Endothelial cell of umbilical vein (primary cell): ENCODE results near the gene STK11IP. TPM values are rescaled to one million over a fixed set of nuclear protein-coding genes. Genes with fewer than 3 reads are reported as not detected.
A peak's percentile ranks its signal among the peaks of the same experiment; 100 is the strongest.

ENCODE experiments used
- BruUV-seq: library from RNA; stranded (reverse); fragments of 400-500 nt; replicated peaks from 2 replicates; lab custom pipeline; 2021; lab: Mats Ljungman, UMichigan
- CTCF ChIA-PET: fragments of 300-600, 350-600 bp; sonication (Branson Sonifier 250); formaldehyde crosslinking; loops from one replicate; lab custom pipeline; 2021; ENCODE audit warnings: antibody characterized with exemption, inconsistent platforms; lab: Charles Lee
- POLR2A ChIA-PET: fragments of 300-600, 350-600 bp; sonication (Branson Sonifier 250); formaldehyde crosslinking; loops from one replicate; lab custom pipeline; 2021; ENCODE audit warnings: antibody characterized with exemption, inconsistent platforms; lab: Charles Lee
- DNase-seq: peaks from one replicate; pipeline ENCODE4 v3.0.0-alpha.2; 2011; ENCODE audit warnings: low read depth, low spot score
- FAIRE-seq: peaks from 2 replicates; lab custom pipeline; 2011; peaks lifted over from hg19 to GRCh38; lab: Jason Lieb, UNC
- H2AFZ ChIP-seq: 2 replicates; pipeline ENCODE4 v1.6.0; 2012; ENCODE audit warnings: low read depth, low read length, control low read depth, inconsistent platforms
- H3K27ac ChIP-seq: 2 replicates; pipeline ENCODE4 v1.5.1; 2011; ENCODE audit warnings: low read depth, mild to moderate bottlenecking, control low read depth, low read length, moderate library complexity; ENCODE audit not compliant: insufficient read depth
- H3K27me3 ChIP-seq, 2 experiments: 2 replicates each; pipeline versions ENCODE4 v1.6.0 to v1.6.1; 2011; ENCODE audit warnings: low read length in 2 of 2, mixed read lengths in 1 of 2; ENCODE audit not compliant: control insufficient read depth in 2 of 2, insufficient read depth in 2 of 2
- H3K36me3 ChIP-seq, 2 experiments: 2 replicates in 1 of 2; 3 replicates in 1 of 2; pipeline ENCODE4 v1.5.1; 2011; ENCODE audit warnings: low read length in 2 of 2, mild to moderate bottlenecking in 1 of 2, moderate library complexity in 1 of 2; ENCODE audit not compliant: control insufficient read depth in 2 of 2, insufficient read depth in 2 of 2; ENCODE audit errors: extremely low read depth in 1 of 2
- H3K4me1 ChIP-seq: 3 replicates; pipeline ENCODE4 v1.5.1; 2011; ENCODE audit warnings: mild to moderate bottlenecking, low read length; ENCODE audit not compliant: control insufficient read depth, insufficient read depth; ENCODE audit errors: extremely low read depth
- H3K4me2 ChIP-seq: 2 replicates; pipeline ENCODE4 v1.6.1; 2011; ENCODE audit warnings: low read length, control low read depth, mixed read lengths; ENCODE audit not compliant: insufficient read depth
- H3K4me3 ChIP-seq, 3 experiments: fragments of 200-600 bp in 1 of 3; sonication (generic), shearing (Covaris generic) in 1 of 3; replicated peaks in 1 of 3; 2 replicates each; pipeline ENCODE4 v1.5.1; 2011 to 2016; ENCODE audit warnings: control low read depth in 3 of 3, low read length in 3 of 3, mild to moderate bottlenecking in 2 of 3, inconsistent platforms in 1 of 3, low read depth in 1 of 3, moderate library complexity in 1 of 3; ENCODE audit not compliant: insufficient read depth in 1 of 3
- H3K79me2 ChIP-seq: 2 replicates; pipeline ENCODE4 v1.6.0; 2012; ENCODE audit warnings: low read length, inconsistent platforms; ENCODE audit not compliant: control insufficient read depth, insufficient read depth
- H3K9ac ChIP-seq: replicated peaks from 2 replicates; pipeline ENCODE3; 2011; ENCODE audit warnings: low read length, control low read depth; ENCODE audit not compliant: insufficient read depth; ENCODE audit errors: extremely low read depth
- H3K9me1 ChIP-seq: replicated peaks from 3 replicates; pipeline ENCODE4 v1.6.0; 2011; ENCODE audit warnings: mild to moderate bottlenecking, low read length; ENCODE audit not compliant: control insufficient read depth, insufficient read depth; ENCODE audit errors: extremely low read depth
- H3K9me3 ChIP-seq: replicated peaks from 2 replicates; pipeline ENCODE4 v1.5.1; 2012; ENCODE audit warnings: low read length, inconsistent platforms; ENCODE audit not compliant: control insufficient read depth, insufficient read depth
- H4K20me1 ChIP-seq: replicated peaks from 2 replicates; pipeline ENCODE3; 2011; ENCODE audit warnings: mild to moderate bottlenecking, low read length; ENCODE audit not compliant: control insufficient read depth, insufficient read depth; ENCODE audit errors: extremely low read depth
- CTCF ChIP-seq, 2 donors: IDR thresholded peaks; 1 replicate in 1 of 2; 2 replicates in 1 of 2; pipeline ENCODE4 v1.5.1; 2011; ENCODE audit warnings: low read length in 2 of 2, mild to moderate bottlenecking in 2 of 2, moderate library complexity in 2 of 2, control low read depth in 1 of 2, inconsistent platforms in 1 of 2, low read depth in 1 of 2; ENCODE audit not compliant: insufficient read depth in 1 of 2; ENCODE audit errors: extremely low read depth in 1 of 2
- EZH2 ChIP-seq: IDR thresholded peaks from 2 replicates; pipeline ENCODE4 v1.6.1; 2012; ENCODE audit warnings: borderline replicate concordance, low read depth, mild to moderate bottlenecking, moderate library complexity, low read length, inconsistent platforms; ENCODE audit not compliant: severe bottlenecking
- FOS ChIP-seq: IDR thresholded peaks from 2 replicates; pipeline ENCODE4 v1.6.1; 2011; ENCODE audit warnings: mild to moderate bottlenecking, low read length, moderate library complexity, borderline replicate concordance; ENCODE audit not compliant: insufficient read depth
- GATA2 ChIP-seq: IDR thresholded peaks from 2 replicates; pipeline ENCODE4 v1.7.0; 2011; ENCODE audit warnings: low read depth, mild to moderate bottlenecking, moderate library complexity, mixed read lengths, low read length; ENCODE audit not compliant: insufficient read length, insufficient read depth
- JUN ChIP-seq: IDR thresholded peaks from 2 replicates; pipeline ENCODE4 v1.6.1; 2011; ENCODE audit warnings: borderline replicate concordance, low read depth; ENCODE audit not compliant: insufficient read length, insufficient read depth
- MAX ChIP-seq: IDR thresholded peaks from 2 replicates; pipeline ENCODE4 v1.6.1; 2011; ENCODE audit not compliant: insufficient read depth, insufficient read length
- MYC ChIP-seq: IDR thresholded peaks from one replicate; pipeline ENCODE4 v1.6.1; 2011; ENCODE audit warnings: mild to moderate bottlenecking, low read depth, low read length
- POLR2A ChIP-seq: IDR thresholded peaks from 2 replicates; pipeline ENCODE4 v1.6.1; 2012; ENCODE audit warnings: low read depth, mild to moderate bottlenecking, control low read depth, low read length
- POLR2AphosphoS5 ChIP-seq: IDR thresholded peaks from 2 replicates; pipeline ENCODE4 v1.6.1; 2012; ENCODE audit warnings: low read depth, mild to moderate bottlenecking, control low read depth, low read length, moderate library complexity; ENCODE audit not compliant: insufficient read depth
- dilution Hi-C: fragments of 300-500 bp; cut with MboI; formaldehyde crosslinking; loops from one replicate; pipeline ENCODE4 v1.15.0; 2019; ENCODE audit warnings: low sequenced_read_pairs; ENCODE audit not compliant: extremely low pct_ligation_motif_present
- intact Hi-C: fragments of 100-400 bp; cut with micrococcal nuclease; formaldehyde crosslinking; loops from one replicate; pipeline ENCODE4 v1.10.0; 2022
- polyA plus RNA-seq, 4 experiments: library from polyadenylated mRNA; depleted of rRNA in 3 of 4; stranded (reverse) in 3 of 4; unstranded in 1 of 4; fragments of >200 nt; gene quantifications; 2 replicates each; pipeline versions ENCODE4 v1.2.1 to v1.2.3, GENCODE V29; 2011 to 2012; ENCODE audit warnings: missing spikeins in 1 of 4
- total RNA-seq: library from RNA; stranded (reverse); gene quantifications from 2 replicates; pipeline ENCODE4 v1.2.3, GENCODE V29; 2021

STK11IP gene
- total and polyA plus RNA-seq, 2 donors (not counting 3 experiments of a cell fraction or from before 2014, with no cell fraction given), result 17.7 to 19.2 TPM

- dilution Hi-C loops, result no loop called here
- H3K27me3 ChIP-seq, result peaks cover 22 to 31% of the 10 kb centered on the region in 2 experiments
- no peak for FAIRE-seq
- no peaks in the 10 kb centered on the region for H3K9me1 ChIP-seq
- H3K4me1 ChIP-seq, result no peaks in the 10 kb centered on the region
- POLR2A ChIA-PET, result no interaction called here
- no peak for TF ChIP-seq FOS
- no peak for TF ChIP-seq JUN
- no peak for TF ChIP-seq GATA2
- no peak for TF ChIP-seq CTCF (IDR thresholded peaks at IDR 0.05; ENCODE audit: extremely low read depth in 1 of 2, insufficient read depth in 1 of 2, low read depth in 1 of 2, low read length in 2 of 2)
- no peak for TF ChIP-seq POLR2A
- no peak for TF ChIP-seq EZH2
- TF ChIP-seq POLR2AphosphoS5, result no peak
- TF ChIP-seq MAX, result no peak
- no peak for TF ChIP-seq MYC
- H3K4me2 ChIP-seq, result no peak within 1 kb of the TSS
- CTCF ChIA-PET, result interaction anchor here (1.8 to 2.8 kb wide), 2 partner anchors 12 to 29 kb away, joined by 10 to 14 read pairs; partner anchors contain the start of genes CHPF and TMEM198
- no peaks in the 10 kb centered on the region for H4K20me1 ChIP-seq
- no peak within 1 kb of the TSS for H2AFZ ChIP-seq
- H3K27ac ChIP-seq, result no peak within 1 kb of the TSS
- intact Hi-C loops, result no loop called here
- no TSS peak for BruUV-seq
- no peaks in the 10 kb centered on the region for H3K79me2 ChIP-seq
- peak within 1 kb of the TSS in 1 of 3 experiments; percentile 75 for H3K4me3 ChIP-seq
- no peaks in the 10 kb centered on the region for H3K36me3 ChIP-seq
- no peak within 1 kb of the TSS for H3K9ac ChIP-seq
- DNase-seq, result no peak
- no peaks in the 10 kb centered on the region for H3K9me3 ChIP-seq
Measured at GRCh38 chr2:219572237-219573001, 25.2 kb upstream of the STK11IP start, which contains the start of gene INHA. TSS of gene INHA (plus strand) at chr2:219572310. CDS start at chr2:219572375, 65 bp downstream.
